H1 (cell line): ENCODE results near the gene NELFB. TPM values are rescaled to one million over a fixed set of nuclear protein-coding genes. Genes with fewer than 3 reads are reported as not detected.

Experiments
- ATF2 ChIP-seq: IDR thresholded peaks from 2 replicates; pipeline ENCODE4 v1.6.1; 2012; ENCODE audit warnings: low read length, inconsistent platforms
- CHD2 ChIP-seq: IDR thresholded peaks from 2 replicates; pipeline ENCODE4 v1.6.1; 2012; ENCODE audit warnings: low read length, improper control_type of control experiment
- CTBP2 ChIP-seq: IDR thresholded peaks from 2 replicates; pipeline ENCODE4 v1.7.0; 2011; ENCODE audit warnings: borderline replicate concordance, mild to moderate bottlenecking, moderate library complexity, mixed read lengths, low read length; ENCODE audit not compliant: insufficient read depth, insufficient read length
- E2F6 ChIP-seq: IDR thresholded peaks from 2 replicates; pipeline ENCODE4 v1.6.1; 2012; ENCODE audit warnings: inconsistent platforms
- GABPA ChIP-seq: IDR thresholded peaks from 2 replicates; pipeline ENCODE4 v1.6.1; 2011; ENCODE audit warnings: mild to moderate bottlenecking, low read length, moderate library complexity, borderline replicate concordance; ENCODE audit not compliant: insufficient read depth
- KDM4A ChIP-seq: IDR thresholded peaks from one replicate; pipeline ENCODE4 v1.7.1; 2012; ENCODE audit warnings: low read depth, mild to moderate bottlenecking, moderate library complexity, low read length, inconsistent platforms; ENCODE audit not compliant: severe bottlenecking
- POLR2AphosphoS5 ChIP-seq: IDR thresholded peaks from 2 replicates; pipeline ENCODE4 v1.6.1; 2011; ENCODE audit warnings: low read depth, low read length
- RFX5 ChIP-seq: IDR thresholded peaks from 2 replicates; pipeline ENCODE4 v1.6.1; 2011; ENCODE audit warnings: low read depth, low read length, improper control_type of control experiment, borderline replicate concordance
- RXRA ChIP-seq: IDR thresholded peaks from 2 replicates; pipeline ENCODE4 v1.6.1; 2011; ENCODE audit warnings: low read depth, mild to moderate bottlenecking, low read length, moderate library complexity; ENCODE audit not compliant: insufficient read depth
- SAP30 ChIP-seq: fragments of 300-600 bp; sonication (generic); IDR thresholded peaks from 2 replicates; pipeline ENCODE4 v1.7.1; 2012; ENCODE audit warnings: low read length, moderate library complexity, mild to moderate bottlenecking, inconsistent platforms; ENCODE audit not compliant: insufficient read depth, insufficient replicate concordance
- SP4 ChIP-seq: IDR thresholded peaks from 2 replicates; pipeline ENCODE4 v1.6.1; 2012; ENCODE audit warnings: low read length, inconsistent platforms
- SUZ12 ChIP-seq: fragments of 200-600 bp; sonication (generic); IDR thresholded peaks from 2 replicates; pipeline ENCODE4 v1.6.1; 2012; ENCODE audit warnings: mild to moderate bottlenecking, inconsistent platforms, low read length, moderate library complexity, mixed read lengths
- polyA plus RNA-seq, 7 experiments: library from polyadenylated mRNA; depleted of rRNA in 3 of 7; stranded (reverse) in 5 of 7; unstranded in 2 of 7; fragments of >200 nt in 5 of 7; fragments of 200-250 nt in 2 of 7; gene quantifications; 1 replicate in 5 of 7; 2 replicates in 1 of 7; 4 replicates in 1 of 7; pipeline versions ENCODE4 v1.2.1 to v1.2.3, GENCODE V29; 2011 to 2013; ENCODE audit warnings: missing spikeins in 2 of 7, mixed read lengths in 2 of 7
- total RNA-seq: library from RNA; stranded (reverse); fragmentation: NEBNext Ultra II Directional; extraction: Animal tissue kit (Norgen Biotek cat#: 25700); gene quantifications from 2 replicates; pipeline ENCODE4 v1.2.1, GENCODE V29; 2021

Gene NELFB
- total and polyA plus RNA-seq, 2 of the 8 experiments (the other 6 are each of a cell fraction or from before 2014, with no cell fraction given): 57.6 to 78.0 TPM

- peak; percentile 29 for TF ChIP-seq KDM4A
- no peak for TF ChIP-seq E2F6
- no peak for TF ChIP-seq SUZ12
- no peak for TF ChIP-seq CTBP2
- TF ChIP-seq GABPA: peak; percentile 54; the same call in 1 of the 2 replicates
- no peak for TF ChIP-seq ATF2
- no peak for TF ChIP-seq SP4
- TF ChIP-seq SAP30: no peak
- no peak for TF ChIP-seq RFX5
- TF ChIP-seq RXRA: no peak
- no peak for TF ChIP-seq POLR2AphosphoS5
- no peak for TF ChIP-seq CHD2
Observed at GRCh38 chr9:137278721-137279711, 23.9 kb downstream of the NELFB start (continued).
